KBM-7 (cell line): Measurements from ENCODE around the gene FUZ.

Source experiments
- DNase-seq: peaks from one replicate; pipeline ENCODE4 v3.0.0-alpha.2; 2015
- in situ Hi-C: fragments of 300-500 bp; cut with MboI; formaldehyde crosslinking; loops from 2 replicates; pipeline ENCODE4 v1.14.3; 2020; ENCODE audit warnings: low sequenced_read_pairs, low pct_unique_long_range_greater_than_20kb, mixed read lengths

Gene FUZ, protein sequence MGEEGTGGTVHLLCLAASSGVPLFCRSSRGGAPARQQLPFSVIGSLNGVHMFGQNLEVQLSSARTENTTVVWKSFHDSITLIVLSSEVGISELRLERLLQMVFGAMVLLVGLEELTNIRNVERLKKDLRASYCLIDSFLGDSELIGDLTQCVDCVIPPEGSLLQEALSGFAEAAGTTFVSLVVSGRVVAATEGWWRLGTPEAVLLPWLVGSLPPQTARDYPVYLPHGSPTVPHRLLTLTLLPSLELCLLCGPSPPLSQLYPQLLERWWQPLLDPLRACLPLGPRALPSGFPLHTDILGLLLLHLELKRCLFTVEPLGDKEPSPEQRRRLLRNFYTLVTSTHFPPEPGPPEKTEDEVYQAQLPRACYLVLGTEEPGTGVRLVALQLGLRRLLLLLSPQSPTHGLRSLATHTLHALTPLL

GRCh38 chr19:49812997-49813861 lies at the start of gene FUZ:
TSS of gene FUZ (minus strand) at chr19:49813292. CDS start at chr19:49813106, 186 bp downstream.
- in situ Hi-C loops: no loop called here
- DNase-seq: peak; percentile 96

DNA sequence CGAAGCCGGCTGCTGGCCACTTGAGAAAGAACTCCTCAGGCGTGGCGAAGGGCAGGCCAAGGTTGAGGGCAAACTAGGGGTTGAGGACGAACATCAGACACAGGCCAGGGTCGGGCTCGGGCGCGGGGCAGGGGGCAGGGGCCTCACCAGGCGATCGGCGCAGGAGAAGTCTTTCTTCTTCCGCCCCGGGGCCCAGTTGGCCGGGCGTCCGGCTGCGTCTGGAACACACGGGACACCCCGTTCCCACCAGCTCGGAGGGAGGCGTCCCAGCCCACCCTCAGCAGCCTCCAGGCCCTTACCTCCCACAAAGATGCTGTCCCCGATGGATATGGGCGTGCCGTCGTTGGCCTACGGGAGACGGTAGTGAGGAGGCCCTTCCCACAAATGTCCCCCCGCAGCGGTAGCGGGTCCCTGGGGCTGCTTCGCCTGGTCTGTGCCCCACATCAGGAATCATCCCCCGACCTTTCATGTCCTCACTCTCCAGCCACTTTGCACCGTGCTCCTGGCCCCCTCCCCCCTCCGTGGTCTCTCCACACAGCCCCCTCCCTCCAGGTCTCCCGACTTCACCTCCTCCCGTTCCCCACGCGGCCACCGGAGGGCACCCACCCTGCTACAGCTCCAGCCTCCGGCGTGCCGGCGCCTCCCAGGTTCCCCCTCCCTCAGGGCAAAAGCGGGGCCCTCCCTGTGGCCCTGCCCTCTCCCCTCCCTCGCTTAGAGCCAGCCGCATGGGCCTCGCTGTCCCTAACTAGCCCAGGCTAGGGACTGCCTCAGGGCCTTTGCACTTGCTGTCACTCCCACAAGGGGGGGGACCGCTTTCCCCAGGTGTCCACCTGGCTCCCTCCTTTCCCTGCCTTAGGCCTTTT lies 49.5 kb upstream of the FUZ start:
- in situ Hi-C loops: no loop called here
- DNase-seq: peak; percentile 37

DNA sequence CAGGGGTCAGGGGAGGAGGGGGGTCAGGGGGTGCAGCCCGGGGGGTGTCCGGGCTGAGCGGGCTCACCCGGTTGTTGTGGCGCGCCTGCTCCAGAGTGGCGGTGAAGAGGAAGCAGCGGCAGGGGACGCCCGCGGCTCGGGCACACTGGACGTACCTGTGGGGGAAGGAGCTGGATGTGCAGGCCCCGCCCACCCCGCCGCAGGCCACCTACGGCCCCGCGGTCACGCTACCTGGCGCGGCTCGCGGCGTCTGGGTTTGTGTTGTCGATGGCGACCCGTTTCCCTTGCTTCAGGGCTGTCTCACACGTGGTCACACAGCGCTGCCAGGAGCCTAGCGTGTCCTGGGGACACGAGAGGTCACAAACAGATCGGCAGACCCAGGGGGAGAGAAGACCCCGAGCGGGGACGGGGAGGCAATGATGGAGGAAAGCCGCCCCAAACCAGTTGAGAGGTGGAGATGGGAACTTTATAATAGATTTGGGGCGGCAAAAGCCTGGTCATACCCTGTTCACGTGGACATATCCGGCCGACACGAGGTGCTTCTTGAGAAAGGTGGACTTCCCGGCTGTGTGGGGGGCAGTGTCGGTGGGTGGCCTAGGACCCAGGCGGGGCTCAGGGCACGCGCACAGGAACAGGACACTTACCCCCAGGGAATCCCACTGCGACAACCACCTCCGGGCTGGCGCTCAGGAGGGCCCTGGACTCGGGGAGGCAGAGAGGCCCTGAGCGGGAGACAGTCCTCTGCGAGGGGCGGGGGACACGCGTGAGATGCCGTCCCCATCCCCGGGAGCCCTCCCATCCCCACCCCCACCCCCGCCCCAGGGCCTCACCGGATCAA lies 48.7 kb upstream of the FUZ start:
- in situ Hi-C loops: no loop called here
- DNase-seq: no peak

DNA sequence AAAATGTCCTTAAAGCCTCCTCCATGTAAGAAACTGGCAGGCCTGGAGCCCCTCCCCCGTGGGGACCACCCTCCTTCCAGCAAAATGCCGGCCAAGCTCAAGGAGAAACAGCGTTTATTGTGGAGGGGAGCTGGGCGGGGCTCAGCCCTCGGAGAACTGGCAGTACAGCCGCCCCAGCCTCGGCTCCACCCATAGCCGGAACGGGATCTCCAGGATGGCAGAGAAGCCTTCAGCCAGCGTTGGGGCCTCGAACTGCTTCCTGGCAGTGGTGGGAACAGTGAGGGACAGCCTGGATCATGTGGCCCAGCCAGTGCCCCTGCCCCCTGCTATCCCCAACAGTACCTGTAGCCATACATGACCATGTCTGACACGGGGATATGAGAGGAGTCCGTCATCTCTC lies 48.0 kb upstream of the FUZ start:
- DNase-seq: no peak
- in situ Hi-C loops: no loop called here

- in situ Hi-C loops: no loop called here
- DNase-seq: no peak
These were observed 47.4 kb upstream of the FUZ start for GRCh38 chr19:49860336-49861102.

DNA sequence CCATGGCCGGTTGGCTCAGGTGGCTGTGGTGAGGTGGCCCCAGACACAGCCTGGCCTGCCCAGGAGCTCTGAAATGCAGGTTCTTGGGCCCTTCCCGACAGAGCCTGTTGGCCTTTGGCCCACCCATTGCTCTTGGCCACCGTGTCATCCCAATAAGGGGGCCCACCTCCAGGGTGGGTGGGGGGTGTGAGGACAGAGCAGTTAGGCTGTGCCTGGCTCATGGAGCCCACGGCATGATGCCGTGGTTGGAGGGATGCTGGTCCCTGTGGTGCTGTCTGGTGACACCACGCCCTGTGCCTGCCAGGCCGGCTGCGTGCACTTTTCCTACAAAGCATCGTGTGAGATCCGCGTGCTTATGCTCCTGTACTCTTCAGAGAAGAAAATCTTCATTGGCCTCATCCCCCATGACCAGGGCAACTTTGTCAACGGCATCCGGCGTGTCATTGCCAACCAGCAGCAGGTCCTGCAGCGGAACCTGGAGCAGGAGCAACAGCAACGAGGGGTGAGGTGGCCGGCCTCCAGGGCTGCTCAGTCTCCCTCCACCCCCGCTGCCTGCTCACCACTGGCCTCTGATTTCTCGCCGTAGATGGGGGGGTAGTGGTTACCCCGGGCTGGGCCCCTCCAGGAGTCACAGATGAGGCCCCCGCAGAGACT lies 46.7 kb upstream of the FUZ start:
- no peak for DNase-seq
- in situ Hi-C loops: no loop called here

GRCh38 chr19:49858088-49858985 lies 45.2 kb upstream of the FUZ start:
- no peak for DNase-seq
- in situ Hi-C loops: no loop called here

DNA sequence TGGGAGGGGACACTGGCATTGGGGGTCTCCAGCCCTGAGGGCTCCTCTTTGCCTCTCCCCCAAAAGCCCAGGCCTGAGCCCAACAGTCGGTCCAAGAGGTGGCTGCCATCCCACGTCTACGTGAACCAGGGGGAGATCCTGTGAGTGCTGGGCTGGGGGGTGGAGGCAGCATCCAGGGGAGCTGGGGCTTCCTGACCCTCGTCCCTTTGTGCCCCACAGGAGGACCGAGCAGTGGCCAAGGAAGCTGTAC lies 44.7 kb upstream of the FUZ start:
- in situ Hi-C loops: no loop called here
- DNase-seq: no peak

- no peak for DNase-seq
These were observed 44.2 kb upstream of the FUZ start for GRCh38 chr19:49857061-49857837.

GRCh38 chr19:49856574-49857021 lies 43.5 kb upstream of the FUZ start:
- DNase-seq: no peak
- in situ Hi-C loops: no loop called here

More at GRCh38 chr19:49857061-49857837, 44.2 kb upstream of the FUZ start:
- in situ Hi-C loops: no loop called here

GRCh38 chr19:49855676-49856573 lies 42.8 kb upstream of the FUZ start:
- in situ Hi-C loops: no loop called here
- DNase-seq: no peak

GRCh38 chr19:49855277-49855675 lies 42.2 kb upstream of the FUZ start:
- in situ Hi-C loops: no loop called here
- no peak for DNase-seq

- in situ Hi-C loops: no loop called here
- DNase-seq: no peak
These were observed 41.5 kb upstream of the FUZ start for GRCh38 chr19:49854378-49855263.

GRCh38 chr19:49853852-49854377 lies 40.8 kb upstream of the FUZ start:
- no peak for DNase-seq
- in situ Hi-C loops: no loop called here
